Left forelimb (tissue), 1 donor: ENCODE results near the gene SLC25A33.
"Not testable (repeated sequence)": the region's sequence is repeated elsewhere in the genome, so short reads cannot be mapped to it uniquely, and the experiment has no call there.

Experiments used
- DNase-seq: peaks from one replicate; pipeline ENCODE4 v3.0.0-alpha.2; 2018; ENCODE audit warnings: low spot score

Gene SLC25A33

DNA sequence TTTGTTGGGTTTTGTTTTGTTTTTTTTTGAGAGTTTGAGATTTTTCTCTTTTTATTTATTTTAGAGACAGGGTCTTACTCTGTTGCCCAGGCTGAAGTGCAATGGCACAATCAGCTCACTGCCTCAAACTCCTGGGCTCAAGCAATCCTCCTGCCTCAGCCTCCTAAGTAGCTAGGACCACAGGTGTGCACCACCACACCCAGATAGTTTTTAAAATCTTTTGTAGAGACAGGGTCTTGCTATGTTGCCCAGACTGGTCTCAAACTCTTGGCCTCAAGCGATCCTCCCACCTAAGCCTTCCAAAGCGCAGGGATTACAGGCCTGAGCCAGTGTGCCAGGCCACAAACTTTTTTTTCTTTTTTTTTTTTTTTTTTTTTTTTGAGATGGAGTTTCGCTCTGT is 85.8 kb downstream of the SLC25A33 start:
- not testable (repeated sequence) for DNase-seq

GRCh38 chr1:9626201-9626608 is 86.9 kb downstream of the SLC25A33 start:
- DNase-seq, result no peak

DNA sequence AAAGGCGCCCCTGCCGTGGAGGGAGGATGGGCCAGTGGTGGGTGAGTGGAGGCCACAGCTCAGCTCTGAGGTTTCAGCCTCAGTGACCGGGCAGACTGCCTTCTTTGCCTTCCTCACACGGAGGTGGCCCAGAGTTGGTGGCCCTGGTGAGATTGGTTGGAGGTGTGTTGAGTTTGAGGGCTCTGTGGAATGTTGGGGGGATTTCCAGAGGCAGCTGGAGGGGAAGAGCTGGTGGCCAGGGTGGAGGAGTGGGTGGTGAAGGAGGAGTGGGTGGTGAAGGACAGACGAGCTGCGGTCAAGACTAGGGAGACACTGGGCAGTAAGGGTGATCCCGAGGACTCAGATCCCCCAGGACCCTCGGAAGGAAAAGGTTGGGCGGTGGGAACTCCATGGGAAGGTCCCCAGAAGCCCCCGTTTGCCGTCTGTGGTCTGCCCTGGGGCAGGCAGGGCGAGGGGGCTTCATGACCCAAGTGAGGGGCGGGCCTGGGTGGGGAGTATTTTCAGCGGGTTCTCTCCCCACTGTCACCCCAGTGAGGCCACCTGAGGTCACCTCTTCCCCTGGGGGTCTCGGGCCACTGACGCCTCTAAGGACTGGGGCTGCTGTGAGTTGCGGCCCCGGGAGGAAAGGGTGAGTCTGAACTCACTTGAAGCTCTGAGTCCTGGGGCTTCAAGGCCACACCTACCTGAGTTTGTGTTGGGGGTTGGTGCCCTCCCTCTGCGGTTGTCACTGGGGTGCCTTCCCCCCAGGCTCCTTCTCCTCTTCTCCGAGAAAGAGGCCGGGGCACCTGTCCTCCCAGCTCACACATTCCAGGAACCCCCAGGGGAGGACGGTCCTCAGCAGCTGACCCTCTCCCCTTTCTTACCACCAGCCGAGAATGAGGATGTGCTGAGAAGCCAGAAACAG is 89.5 kb downstream of the SLC25A33 start:
- DNase-seq, result no peak

DNA sequence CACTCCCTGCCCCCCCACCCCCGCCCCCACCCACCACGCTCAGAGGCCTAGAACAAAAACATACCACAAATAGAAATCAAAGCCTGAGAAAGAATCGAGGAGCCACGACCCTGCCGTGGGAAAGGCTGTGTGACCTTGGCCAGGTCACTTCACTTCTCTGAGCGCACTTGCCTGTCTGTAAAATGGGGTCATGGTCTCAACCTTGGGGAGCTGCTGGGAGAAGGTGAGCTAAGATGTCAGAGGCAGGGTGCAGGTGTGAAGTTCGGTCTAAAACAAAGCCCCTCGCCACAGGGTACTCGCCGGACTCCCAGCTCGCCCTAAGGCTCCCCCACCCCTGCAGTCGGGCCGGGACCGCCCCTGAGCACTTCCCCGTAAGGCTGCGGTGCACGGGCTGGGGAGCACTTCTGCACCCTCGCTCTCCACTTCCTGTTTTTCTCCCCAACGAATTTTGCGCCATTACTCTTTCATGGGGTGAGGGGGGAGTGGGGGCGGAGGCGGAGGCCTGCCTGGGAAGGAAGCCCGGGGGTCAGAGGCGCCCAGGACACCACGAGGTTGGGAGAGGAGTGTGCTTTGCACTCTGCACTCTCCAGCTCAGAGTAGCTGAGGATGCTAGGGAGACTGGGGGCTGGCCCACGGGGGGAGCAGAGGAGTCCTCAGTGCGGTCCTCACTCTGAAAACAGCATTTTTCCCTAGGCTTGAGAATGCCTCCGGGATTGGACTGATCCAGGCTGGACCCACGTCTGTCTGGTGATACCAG is 90.4 kb downstream of the SLC25A33 start:
- no peak for DNase-seq

GRCh38 chr1:9630331-9631111 is 91.3 kb downstream of the SLC25A33 start:
- no peak for DNase-seq

- no peak for DNase-seq
Measured at GRCh38 chr1:9631613-9632012, 92.3 kb downstream of the SLC25A33 start.

GRCh38 chr1:9633493-9633892 is 94.2 kb downstream of the SLC25A33 start:
- DNase-seq, result no peak

DNA sequence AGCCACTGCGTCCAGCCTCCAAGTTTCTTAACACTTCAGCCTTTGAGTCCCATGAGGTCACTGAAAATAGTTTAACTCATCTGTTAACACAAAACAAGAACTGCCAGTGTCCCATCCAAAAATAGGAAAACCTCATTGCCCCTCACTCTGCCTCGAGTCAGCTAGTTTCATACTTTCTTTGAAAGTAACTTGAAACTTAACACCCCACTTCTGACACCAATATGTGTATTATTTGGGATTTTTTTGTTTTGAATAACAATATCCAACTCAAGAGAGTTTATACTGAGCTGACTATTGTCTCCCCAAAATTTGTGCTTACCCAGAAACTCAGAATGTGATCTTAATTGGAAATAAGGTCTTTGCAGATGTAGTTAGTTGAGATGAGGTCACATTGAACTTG is 95.3 kb downstream of the SLC25A33 start:
- DNase-seq, result no peak
